ENCODE results near the gene HSDL2. TPM values are rescaled to one million over a fixed set of nuclear protein-coding genes. Genes with fewer than 3 reads are reported as not detected.
"Not testable (repeated sequence)": the region's sequence is repeated elsewhere in the genome, so short reads cannot be mapped to it uniquely, and the experiment has no call there.

The HSDL2 gene
- total RNA-seq, 2 donors from 2014 or later, result 32.6 to 34.9 TPM

GRCh38 chr9:112355427-112355897 is 24.4 kb upstream of the HSDL2 start:
- Mint-ChIP-seq H3K27ac (peak overlapping the region; percentile 84 to 95), H3K36me3 (peaks cover 0 to 5% of the 10 kb centered on the region in 2 donors), H3K9me3 (peaks cover 3 to 4% of the 10 kb centered on the region in 2 donors)
- peak; percentile 70 to 81 for ATAC-seq
- no peak for DNase-seq (ENCODE audit: low spot score in 2 of 2)

GRCh38 chr9:112360047-112360804 is 19.7 kb upstream of the HSDL2 start:
- DNase-seq (ENCODE audit: low spot score in 2 of 2), result peak in 1 of 2 donors; percentile 14
- Mint-ChIP-seq H3K36me3 (peaks cover 2 to 7% of the 10 kb centered on the region in 2 donors), H3K9me3 (peaks cover 6 to 11% of the 10 kb centered on the region in 2 donors), H3K27ac (peak overlapping the region in 1 of 2 donors; percentile 86)
- peak; percentile 92 to 95 for ATAC-seq

- no peak for ATAC-seq
- H3K9me3 Mint-ChIP-seq, result peaks cover 8 to 14% of the 10 kb centered on the region in 2 donors
- H3K36me3 Mint-ChIP-seq, result peaks cover 6 to 7% of the 10 kb centered on the region in 2 donors
- no peak overlapping the region for H3K27ac Mint-ChIP-seq
- DNase-seq (ENCODE audit: low spot score in 2 of 2), result peak in 1 of 2 donors; percentile 24
These were observed 18.3 kb upstream of the HSDL2 start for GRCh38 chr9:112361601-112362000.

GRCh38 chr9:112364761-112365160 is 15.1 kb upstream of the HSDL2 start:
- no peak for DNase-seq (ENCODE audit: low spot score in 2 of 2)
- no peak for ATAC-seq
- Mint-ChIP-seq H3K9me3 (peaks cover 14 to 29% of the 10 kb centered on the region in 2 donors), H3K27ac (no peak overlapping the region), H3K36me3 (peaks cover 11 to 21% of the 10 kb centered on the region in 2 donors)

GRCh38 chr9:112365257-112365656 is 14.7 kb upstream of the HSDL2 start:
- Mint-ChIP-seq H3K9me3 (peaks cover 17 to 29% of the 10 kb centered on the region in 2 donors), H3K36me3 (peaks cover 11 to 25% of the 10 kb centered on the region in 2 donors)
- DNase-seq (ENCODE audit: low spot score in 2 of 2); H3K27ac Mint-ChIP-seq; ATAC-seq: not testable (repeated sequence)

- H3K27ac Mint-ChIP-seq, result no peak overlapping the region
- H3K36me3 Mint-ChIP-seq, result peaks cover 17 to 31% of the 10 kb centered on the region in 2 donors
- peaks cover 22 to 34% of the 10 kb centered on the region in 2 donors for H3K9me3 Mint-ChIP-seq
- ATAC-seq, result no peak
- no peak for DNase-seq (ENCODE audit: low spot score in 2 of 2)
These were observed 13.3 kb upstream of the HSDL2 start for GRCh38 chr9:112366591-112366990.

GRCh38 chr9:112367465-112367864 is 12.4 kb upstream of the HSDL2 start:
- Mint-ChIP-seq H3K36me3 (peaks cover 17 to 31% of the 10 kb centered on the region in 2 donors), H3K9me3 (peaks cover 22 to 34% of the 10 kb centered on the region in 2 donors), H3K27ac (no peak overlapping the region)
- DNase-seq (ENCODE audit: low spot score in 2 of 2) (no peak), ATAC-seq (no peak)

GRCh38 chr9:112369817-112370216 is 10.1 kb upstream of the HSDL2 start:
- Mint-ChIP-seq H3K9me3 (peaks cover 22 to 37% of the 10 kb centered on the region in 2 donors), H3K27ac (no peak overlapping the region), H3K36me3 (peaks cover 17 to 31% of the 10 kb centered on the region in 2 donors)
- ATAC-seq (no peak), DNase-seq (ENCODE audit: low spot score in 2 of 2) (no peak)

- no peak overlapping the region for H3K27ac Mint-ChIP-seq
- no peak for DNase-seq (ENCODE audit: low spot score in 2 of 2)
- H3K36me3 Mint-ChIP-seq, result peaks cover 17 to 24% of the 10 kb centered on the region in 2 donors
- peak in 1 of 2 donors; percentile 40 for ATAC-seq
- H3K9me3 Mint-ChIP-seq, result peaks cover 14 to 31% of the 10 kb centered on the region in 2 donors
These were observed 8.8 kb upstream of the HSDL2 start for GRCh38 chr9:112371060-112371459.

GRCh38 chr9:112373666-112374065 is 6.2 kb upstream of the HSDL2 start:
- Mint-ChIP-seq H3K9me3 (peaks cover 8 to 21% of the 10 kb centered on the region in 2 donors), H3K36me3 (peaks cover 17 to 22% of the 10 kb centered on the region in 2 donors)

GRCh38 chr9:112374232-112374631 is 5.7 kb upstream of the HSDL2 start:
- DNase-seq (ENCODE audit: low spot score in 2 of 2); ATAC-seq; H3K27ac Mint-ChIP-seq: not testable (repeated sequence)
- Mint-ChIP-seq H3K36me3 (peaks cover 16 to 17% of the 10 kb centered on the region in 2 donors), H3K9me3 (peaks cover 8 to 20% of the 10 kb centered on the region in 2 donors)

More at GRCh38 chr9:112373666-112374065, 6.2 kb upstream of the HSDL2 start:
- ATAC-seq; H3K27ac Mint-ChIP-seq; DNase-seq (ENCODE audit: low spot score in 2 of 2): not testable (repeated sequence)

GRCh38 chr9:112375361-112375760 is 4.5 kb upstream of the HSDL2 start:
- no peak for ATAC-seq
- Mint-ChIP-seq H3K27ac (no peak overlapping the region), H3K36me3 (peaks cover 8 to 19% of the 10 kb centered on the region in 2 donors), H3K9me3 (peaks cover 5 to 15% of the 10 kb centered on the region in 2 donors)
- DNase-seq (ENCODE audit: low spot score in 2 of 2), result no peak

- Mint-ChIP-seq H3K27ac (no peak overlapping the region), H3K9me3 (peaks cover 0 to 10% of the 10 kb centered on the region in 2 donors), H3K36me3 (peaks cover 6 to 18% of the 10 kb centered on the region in 2 donors)
- DNase-seq (ENCODE audit: low spot score in 2 of 2) (no peak), ATAC-seq (no peak)
These were observed 2.8 kb upstream of the HSDL2 start for GRCh38 chr9:112377087-112377486.

GRCh38 chr9:112377684-112378327 is 2.1 kb upstream of the HSDL2 start:
- Mint-ChIP-seq H3K36me3 (peaks cover 6 to 18% of the 10 kb centered on the region in 2 donors), H3K27ac (no peak overlapping the region), H3K9me3 (peaks cover 0 to 10% of the 10 kb centered on the region in 2 donors)
- ATAC-seq (no peak), DNase-seq (ENCODE audit: low spot score in 2 of 2) (no peak)

- Mint-ChIP-seq H3K27ac (peak overlapping the region; percentile 99), H3K9me3 (peaks cover 0 to 7% of the 10 kb centered on the region in 2 donors), H3K36me3 (peaks cover 6 to 18% of the 10 kb centered on the region in 2 donors)
- peak; percentile 1 to 13 for ATAC-seq
- DNase-seq (ENCODE audit: low spot score in 2 of 2), result peak; percentile 30 to 60
These were observed 1.4 kb upstream of the HSDL2 start for GRCh38 chr9:112378328-112379176.
